ENCODE results near the gene SNED1.
A peak's percentile ranks its signal among the peaks of the same experiment; 100 is the strongest.

The SNED1 gene

DNA sequence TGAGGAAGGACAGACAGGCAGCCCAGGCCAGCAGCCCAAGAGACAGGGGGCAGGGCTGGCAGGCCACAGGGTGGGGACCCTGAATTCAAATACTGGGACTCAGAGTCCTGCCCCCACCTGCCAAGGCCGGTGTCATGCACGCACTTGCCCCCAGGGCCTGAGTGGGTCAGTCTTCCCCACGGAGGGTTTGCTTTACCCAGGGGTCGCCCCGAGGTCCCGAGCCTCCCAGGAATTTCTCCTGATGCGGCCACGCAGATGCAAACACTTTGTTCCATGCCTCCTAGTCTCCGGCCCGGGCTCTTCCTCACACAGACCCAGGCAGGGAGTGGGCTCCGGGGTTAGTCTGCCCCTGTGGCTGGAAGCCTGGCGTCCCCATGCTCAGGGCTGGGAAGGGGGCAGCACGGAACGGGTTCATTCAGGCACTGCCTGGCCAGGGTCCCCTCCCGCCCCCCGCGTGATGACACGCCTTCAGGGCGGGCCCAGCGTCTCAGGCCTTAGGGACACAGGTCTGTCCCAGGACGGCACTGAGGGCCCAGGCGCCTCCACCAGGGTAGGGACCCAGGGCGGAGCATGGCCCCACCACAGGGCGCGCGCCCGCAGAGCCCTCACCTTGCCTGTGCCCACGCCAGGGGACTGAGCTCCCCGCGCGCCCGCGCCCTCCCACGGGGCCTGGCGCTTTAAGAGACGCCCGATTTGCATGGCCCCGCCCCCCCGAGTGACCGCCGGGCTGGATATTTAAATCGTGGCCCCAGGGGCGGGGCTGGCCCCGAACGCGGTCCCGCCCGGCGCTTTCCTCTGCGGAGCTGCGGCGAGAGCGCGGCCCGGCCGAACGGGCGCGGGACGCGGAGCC, at the start of gene SNED1:
Gene SNED1, plus strand, starts transcription at position 763 of the 850 bp plus-strand sequence. CDS start 220 bp downstream, outside the sequence.
- peak; percentile 49 to 55 for DNase-seq (ENCODE audit: low read depth in 2 of 2)

DNA sequence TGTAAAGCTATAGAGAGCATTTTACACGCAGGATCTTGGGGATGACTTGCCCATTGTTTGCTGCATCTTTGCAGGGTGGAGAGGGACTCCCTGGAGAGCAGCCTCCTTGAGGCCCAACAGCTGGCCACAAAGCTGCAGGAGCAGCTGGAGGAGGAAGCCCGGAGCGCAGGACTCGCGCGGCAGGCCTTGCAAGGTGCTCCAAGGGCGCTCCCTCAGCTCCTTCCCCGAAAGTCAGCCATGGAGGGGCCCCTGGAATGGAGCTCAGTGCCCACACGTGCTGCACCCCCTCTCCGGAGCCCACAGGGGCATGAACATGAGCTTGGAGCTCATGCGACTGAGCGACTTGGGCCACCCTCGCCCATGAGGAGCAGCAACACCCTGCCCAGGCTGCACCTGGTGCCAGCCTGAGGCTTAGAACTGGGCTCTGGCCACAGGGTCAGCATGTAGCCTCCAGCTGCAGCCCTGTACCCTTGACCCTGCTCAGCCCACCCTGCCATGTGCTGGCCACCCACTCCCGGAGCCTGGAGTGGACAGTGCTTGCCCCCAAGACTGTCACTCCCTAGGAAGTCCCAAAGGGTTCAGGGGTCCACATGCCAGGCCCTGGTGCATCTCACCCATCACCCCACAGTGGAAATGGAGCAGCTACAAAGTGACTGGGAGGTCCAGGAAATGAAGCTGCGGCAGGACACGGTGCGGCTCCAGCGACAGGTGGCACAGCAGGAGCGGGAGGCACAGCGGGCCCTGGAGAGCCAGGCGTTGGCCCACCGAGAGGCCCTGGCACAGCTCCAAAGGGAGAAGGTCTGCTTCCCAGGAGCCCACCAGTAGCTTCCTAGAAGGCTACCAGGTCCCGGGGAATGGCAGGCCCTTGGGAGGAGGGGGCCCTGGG, 49.3 kb upstream of the SNED1 start:
- DNase-seq (ENCODE audit: low read depth in 2 of 2) = no peak

DNA sequence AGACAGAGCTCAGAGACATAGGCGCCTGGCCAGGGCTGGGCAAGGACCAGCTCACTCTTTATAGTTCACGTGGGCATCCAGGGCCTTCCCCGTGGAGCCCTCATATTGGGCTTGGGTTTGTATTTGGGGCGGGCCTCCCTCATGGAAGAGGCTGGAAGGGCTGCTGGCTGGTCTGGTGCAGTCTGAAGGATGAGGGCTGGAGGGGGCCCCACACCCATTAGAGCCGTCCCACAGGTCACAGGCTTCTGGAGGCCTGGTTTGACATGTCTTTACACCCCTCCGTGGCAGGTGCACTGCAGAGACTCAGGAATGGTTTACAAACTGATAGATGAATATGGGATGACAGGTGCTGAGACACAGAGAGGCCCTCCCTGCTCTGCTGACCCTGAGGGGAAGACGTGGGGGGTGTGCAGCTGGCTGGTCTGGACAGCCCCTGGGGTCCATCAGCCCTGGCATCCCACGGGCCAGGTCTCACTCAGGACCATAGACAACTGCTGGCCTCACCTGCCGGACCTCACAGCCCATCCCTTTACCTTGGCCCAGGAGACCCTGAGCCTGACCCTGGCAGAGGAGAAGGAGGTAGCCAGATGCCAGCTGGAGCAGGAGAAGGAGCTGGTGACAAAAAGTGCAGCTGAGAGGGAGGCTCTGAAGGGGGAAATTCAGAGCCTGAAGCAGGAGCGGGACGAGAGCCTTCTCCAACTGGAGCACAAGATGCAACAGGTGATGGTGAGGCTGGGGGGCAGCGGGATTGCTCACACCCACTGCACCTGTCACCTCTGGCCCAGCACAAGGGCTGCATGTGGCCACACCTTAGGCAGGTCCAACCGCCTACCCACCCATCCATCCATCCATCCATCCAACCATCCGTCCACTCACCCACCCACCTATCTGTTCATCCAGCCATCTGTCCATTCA, 48.4 kb upstream of the SNED1 start:
- DNase-seq (ENCODE audit: low read depth in 2 of 2) = no peak

- DNase-seq (ENCODE audit: low read depth in 2 of 2) = no peak
These were observed 47.3 kb upstream of the SNED1 start for GRCh38 chr2:240951045-240951594.

DNA sequence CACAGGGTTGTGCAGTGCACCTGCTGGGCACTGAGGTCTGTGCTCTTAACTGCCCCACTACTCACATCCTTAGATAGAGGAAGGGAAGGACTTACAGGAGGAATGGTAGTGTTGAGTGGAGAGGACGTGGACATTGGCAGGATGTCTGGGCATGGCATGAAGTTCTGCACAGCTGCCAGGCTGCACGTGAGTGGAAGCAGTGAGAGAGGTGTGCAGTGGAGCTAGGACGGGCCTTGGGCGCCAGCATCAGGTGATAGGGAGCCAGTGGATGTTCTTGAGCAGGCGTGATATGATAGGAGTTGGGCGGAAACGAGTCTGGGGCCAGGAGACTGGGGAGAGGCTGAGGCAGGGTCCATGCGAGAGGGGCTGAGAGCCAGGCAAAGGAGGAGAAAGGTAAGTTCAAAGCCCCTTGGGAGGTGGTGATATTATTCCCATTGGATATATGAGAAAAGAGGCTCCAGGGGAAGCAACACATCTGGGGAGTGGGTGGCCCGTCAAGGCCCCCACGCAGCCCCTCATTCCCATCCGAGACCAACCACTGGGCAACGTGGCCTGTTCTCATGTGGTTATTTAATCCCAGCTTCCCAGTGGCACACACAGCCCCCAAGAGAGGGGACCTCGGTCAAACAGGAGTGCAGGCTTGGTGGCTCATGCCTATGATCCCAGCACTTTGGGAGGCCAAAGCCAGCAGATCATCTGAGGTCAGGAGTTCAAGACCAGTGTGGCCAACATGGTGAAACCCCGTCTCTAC, 45.7 kb upstream of the SNED1 start:
- DNase-seq (ENCODE audit: low read depth in 2 of 2) = no peak

DNA sequence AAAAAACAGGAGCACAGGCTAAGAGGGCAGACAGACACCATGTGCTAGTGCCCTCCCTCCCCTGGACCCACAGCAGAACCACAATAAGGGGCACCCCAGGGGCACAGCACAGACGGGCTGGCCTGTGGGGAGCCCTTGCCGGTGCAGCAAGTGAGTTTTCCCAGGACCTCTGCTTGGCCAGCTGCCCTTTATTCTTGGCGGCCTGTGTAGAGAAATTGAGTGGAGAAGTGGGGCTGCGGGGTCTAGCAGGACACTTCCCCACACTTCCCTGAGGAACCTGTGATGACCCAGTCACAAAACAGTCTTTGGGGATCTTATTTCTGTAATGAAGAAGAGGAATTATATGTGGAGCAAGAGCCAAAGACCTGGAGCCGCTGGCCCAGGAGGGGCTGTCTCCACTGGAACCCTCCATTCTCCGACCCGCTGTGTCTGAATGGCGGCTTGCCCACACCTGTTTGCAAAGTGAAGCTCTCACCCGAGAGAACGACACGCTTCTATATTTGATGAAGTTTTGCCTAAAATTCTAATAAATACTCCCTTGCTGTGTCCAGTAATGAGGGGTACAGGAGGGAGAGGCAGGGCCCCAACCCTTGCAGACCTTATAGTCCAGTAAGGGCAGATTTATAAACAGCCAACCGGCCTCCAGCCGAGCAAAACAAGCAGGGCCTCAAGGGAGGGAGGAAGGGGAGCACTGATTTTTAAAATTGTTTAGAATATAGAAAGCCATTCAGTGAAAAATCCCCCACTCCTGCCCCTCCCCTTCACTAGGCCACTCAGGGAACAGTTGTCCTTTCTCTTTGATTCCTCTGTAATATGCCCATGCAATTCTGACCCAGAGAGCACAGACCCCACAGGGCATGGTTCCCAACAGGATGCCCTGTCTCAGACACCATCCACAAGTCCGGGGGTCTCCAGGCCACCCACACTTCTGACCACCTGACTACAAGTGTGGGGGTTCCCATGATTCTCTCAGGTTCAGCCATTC, 44.7 kb upstream of the SNED1 start:
- DNase-seq (ENCODE audit: low read depth in 2 of 2) = no peak

GRCh38 chr2:240954436-240955305, 43.7 kb upstream of the SNED1 start:
- DNase-seq (ENCODE audit: low read depth in 2 of 2) = no peak

DNA sequence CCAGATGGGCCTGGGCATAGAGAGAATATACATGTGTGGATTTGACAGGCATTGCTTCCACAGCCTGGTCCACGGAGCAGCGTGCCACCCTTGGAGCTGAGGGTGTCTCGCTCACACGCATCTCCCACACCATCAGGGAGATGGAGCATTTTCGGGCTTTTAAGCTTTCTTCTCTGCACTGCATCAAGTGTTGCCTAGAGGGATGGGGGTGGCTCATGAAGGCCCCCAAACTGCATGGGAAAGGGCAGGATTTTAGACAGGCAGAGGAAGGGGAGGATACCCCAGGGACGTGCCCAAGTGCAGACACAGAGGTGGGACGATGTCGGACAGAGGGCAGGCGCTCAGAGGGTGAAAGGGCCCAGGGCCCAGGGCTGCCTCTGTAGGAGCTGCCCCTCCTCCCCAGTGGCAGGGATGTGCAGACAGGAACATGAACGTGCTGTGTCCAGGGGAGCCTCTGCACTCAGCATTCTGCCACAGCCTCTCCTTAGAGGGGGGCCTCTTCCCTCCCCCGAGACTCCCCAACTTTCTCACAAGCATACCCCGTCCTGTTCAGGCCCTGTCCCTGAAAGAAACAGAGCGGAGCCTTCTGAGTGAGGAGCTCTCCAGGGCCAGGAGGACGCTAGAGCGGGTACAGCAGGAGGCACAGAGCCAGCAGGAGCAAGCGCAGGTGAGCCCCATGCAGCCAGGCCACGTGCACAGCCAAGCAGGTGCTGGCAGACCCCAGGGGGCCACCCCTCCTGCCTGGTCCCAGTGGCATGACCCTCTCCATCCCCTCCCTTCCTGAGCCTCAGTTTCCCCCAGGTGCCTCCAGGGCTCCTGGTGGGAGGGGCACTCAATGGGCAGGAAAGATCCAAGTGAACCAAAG, 42.9 kb upstream of the SNED1 start:
- no peak for DNase-seq (ENCODE audit: low read depth in 2 of 2)

- no peak for DNase-seq (ENCODE audit: low read depth in 2 of 2)
These were observed 42.1 kb upstream of the SNED1 start for GRCh38 chr2:240956171-240956934.

DNA sequence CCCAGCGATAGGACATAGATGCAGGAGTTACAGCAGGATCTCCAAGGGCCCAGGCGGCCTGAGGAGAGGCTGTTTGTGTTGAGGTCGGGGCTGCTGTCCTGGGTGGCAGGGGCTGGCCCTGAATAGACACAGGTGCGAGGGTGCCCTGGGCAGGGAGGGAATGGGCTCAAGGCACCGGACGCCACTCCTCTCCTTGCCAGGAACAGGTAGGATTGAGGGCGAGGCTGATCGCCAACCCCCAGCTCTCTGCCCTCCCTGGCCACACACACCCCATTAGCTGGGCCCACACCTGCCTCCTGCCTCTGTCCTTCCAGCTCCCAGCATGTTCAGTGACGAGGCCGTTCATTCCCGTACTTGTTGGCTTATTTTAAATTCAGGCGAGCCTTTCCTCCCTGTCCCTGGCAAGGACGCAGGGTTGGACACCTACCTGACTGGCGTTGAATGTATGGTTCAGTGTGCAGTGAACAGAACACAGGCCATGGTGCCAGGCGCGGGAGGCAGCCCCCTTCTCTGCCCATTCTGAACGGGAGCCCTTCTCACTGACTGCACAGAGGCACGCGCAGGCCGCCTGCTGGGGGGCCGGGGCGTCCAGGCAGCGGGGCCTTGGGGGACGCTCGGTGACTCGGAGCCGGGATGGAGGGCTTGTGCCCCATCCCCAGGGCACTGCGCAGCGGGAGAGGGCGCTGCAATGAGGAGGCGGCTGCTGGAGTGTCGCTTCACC, 41.3 kb upstream of the SNED1 start:
- no peak for DNase-seq (ENCODE audit: low read depth in 2 of 2)

GRCh38 chr2:240957656-240958365, 40.6 kb upstream of the SNED1 start:
- DNase-seq (ENCODE audit: low read depth in 2 of 2) = no peak

- no peak for DNase-seq (ENCODE audit: low read depth in 2 of 2)
These were observed 39.8 kb upstream of the SNED1 start for GRCh38 chr2:240958366-240959213.

DNA sequence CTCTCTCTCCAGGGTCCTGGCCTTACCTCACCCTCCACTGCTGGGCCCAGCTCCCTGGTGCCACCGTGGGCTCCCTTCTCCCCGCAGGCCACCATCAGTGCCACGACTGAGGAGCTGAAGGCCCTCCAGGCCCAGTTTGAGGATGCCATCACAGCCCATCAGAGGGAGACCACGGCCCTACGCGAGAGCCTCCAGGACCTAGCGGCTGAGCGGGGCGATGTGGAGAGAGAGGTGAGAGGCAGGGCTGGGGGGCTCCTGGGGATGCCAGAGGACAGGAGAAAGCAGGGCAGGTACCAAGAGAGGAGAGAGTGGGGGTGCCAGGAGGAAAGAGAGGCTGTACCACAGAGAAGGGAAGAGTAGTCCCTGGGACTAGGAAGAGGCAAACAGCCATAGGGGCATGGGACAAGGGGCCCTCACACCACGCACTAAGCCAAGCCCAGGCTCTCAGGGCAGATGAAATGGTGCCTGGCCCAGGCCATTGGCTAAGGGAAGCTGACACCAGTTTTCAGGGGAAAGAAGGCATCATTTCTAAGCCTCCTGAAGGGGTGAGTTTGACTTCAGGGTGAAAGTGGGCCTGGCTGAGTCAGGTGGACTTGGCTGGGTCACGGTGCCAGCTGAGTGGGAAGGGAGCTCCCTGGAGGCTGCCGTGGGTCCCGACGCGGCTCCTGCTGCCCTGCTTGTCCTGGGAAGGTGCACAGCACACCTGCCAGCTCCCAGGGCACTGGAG, 39.0 kb upstream of the SNED1 start:
- no peak for DNase-seq (ENCODE audit: low read depth in 2 of 2)

DNA sequence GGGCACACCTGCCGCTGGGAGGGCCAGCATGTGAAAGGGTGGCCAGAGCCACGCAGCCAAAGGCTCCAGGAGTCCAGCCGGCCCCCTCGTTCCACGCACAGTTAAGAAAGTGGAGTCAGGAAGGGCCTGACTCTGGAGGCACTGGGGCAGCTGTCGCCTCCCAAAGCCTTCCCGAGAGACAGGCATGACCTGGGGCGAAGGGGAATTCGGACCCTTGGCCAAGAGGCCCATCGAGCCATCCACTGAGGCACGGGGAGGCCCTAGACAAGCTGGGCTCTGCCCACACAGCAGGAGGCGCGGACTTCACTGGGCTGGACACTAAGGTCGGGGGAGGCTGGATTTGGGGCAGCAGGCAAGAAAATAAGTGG, 38.5 kb upstream of the SNED1 start:
- DNase-seq (ENCODE audit: low read depth in 2 of 2) = no peak
